GM18868 (cell line): Measurements from ENCODE around the gene IFI6.
"Not testable (repeated sequence)": the region's sequence is repeated elsewhere in the genome, so short reads cannot be mapped to it uniquely, and the experiment has no call there.

Source experiments
- ATAC-seq: cut with Tn5 transposase; IDR thresholded peaks from one replicate; pipeline ENCODE4 v1.9.1; 2021; ENCODE audit warnings: mild to moderate bottlenecking, moderate library complexity; ENCODE audit not compliant: unreplicated experiment

The IFI6 gene

DNA sequence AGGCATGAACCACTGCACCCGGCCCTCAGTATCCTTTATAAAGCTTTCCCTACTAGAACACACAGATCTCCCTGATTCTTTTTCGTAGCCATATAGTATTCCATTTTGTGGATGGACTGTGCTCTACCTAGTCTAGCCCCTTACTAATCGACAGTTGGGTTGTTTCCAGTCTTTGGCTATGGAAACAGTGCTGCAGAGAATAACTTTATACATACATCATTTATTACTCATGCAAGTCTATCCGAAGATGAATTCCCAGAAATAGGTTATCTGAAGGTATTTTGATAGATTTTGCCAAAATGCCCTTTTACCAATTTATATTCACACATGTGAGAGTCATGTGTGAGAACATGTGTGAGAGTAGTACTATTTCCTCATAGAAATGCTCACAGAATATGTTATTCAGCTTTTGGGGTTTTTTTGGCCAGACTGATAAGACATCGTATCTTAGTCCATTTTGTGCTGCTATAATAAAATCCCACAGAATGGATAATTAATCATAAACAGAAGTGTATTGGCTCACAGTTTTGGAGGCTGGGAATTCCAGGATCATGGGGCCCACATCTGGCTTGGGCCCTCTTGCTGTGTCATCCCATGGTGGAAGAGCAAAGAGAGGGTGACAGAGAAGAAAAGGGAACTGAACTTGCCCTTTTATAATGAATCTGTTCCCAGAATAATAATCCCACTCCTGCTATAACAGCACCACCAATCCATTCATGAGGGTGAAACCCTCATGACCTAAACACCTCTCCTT is 19.7 kb downstream of the IFI6 start:
- no peak for ATAC-seq

DNA sequence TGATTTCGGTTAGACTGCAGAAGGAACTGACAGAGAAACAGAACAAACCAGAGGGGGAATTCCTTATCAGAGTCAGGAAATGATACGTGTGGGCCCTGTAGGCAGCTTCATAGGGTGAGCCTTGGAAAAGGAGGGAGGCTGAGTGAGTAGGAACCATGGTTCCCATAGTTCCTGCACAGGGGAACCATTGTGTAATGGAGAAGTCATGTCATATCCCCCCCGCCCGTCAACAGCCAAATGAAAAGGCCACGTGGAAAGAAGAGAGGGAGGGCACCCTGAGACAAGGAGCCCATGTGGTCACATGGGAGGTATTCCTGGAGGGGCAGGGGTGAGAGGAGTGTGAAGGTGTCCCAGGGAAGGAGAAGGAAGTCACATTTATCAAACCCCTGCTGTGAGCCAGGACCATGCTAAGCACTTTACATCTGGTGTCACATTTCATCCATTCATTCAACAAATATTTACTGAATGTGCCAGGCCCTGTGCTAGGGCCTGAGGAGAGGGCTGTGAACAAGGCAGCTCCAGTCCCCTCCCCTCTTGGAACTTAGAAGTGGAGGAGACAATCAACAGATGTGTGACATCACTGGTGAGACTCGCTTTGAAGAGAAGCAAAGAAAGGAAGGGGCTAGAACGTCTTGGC is 21.3 kb downstream of the IFI6 start:
- ATAC-seq = no peak

DNA sequence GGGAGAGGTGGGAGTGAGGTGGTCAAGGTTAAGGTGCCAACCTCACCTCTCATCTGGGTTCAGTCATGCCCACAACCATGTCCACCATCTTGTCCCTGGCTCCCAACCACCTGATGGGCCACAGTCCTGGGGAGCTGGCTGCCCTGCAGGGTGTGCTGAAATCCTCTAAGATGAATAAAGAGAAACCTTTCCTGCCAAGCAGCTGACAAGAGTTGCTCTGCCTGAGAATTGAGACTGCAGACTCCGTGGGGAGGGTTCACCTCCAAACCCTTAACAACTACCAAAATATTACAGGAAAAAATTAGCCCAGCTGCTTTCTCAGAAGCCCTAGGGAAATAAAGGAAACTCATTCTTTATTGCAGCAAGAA is 21.8 kb downstream of the IFI6 start:
- ATAC-seq = no peak

DNA sequence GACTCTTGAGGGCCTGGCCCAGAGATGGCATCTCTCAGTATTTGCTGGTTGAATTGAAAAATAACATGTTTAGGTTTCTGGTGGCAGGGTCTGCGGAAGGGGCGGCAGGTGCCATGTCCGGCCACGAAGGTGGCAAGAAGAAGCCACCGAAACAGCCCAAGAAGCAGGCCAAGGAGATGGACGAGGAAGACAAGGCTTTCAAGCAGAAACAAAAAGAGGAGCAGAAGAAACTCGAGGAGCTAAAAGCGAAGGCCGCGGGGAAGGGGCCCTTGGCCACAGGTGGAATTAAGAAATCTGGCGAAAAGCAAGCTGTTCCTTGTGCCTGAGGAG is 22.7 kb downstream of the IFI6 start:
- ATAC-seq = no peak

DNA sequence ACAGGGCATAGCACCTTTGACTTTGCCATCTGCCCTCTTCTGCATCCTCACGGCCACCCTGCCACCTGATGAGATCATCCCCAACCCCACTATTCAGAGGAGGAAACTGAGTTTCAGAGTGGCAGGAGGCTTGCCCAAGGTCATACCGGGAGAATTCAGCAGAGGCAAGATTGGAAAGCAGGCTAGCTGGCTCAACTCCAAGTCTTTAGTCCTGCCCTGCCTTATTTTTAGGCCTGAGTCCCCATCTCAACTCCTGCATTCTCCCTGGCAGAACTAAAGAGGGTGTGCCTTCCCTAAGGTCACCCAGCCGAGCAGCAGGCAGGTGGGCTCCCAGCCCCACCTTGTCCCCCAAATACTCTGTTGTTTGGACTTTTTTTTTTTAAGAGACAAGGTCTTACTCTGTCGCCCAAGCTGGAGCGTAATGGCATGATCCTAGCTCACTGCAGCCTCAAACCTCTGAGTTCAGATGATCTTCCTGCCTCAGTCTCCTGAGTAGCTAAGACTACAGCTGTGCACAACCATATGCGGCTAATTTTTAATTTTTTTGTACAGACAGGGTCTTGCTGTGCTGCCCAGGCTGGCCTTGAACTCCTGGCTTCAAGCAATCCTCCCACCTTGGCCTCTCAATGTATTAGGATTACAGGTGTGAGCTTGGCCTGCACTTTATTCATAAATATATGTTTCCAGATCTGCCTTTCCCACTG is 23.2 kb downstream of the IFI6 start:
- ATAC-seq = no peak

DNA sequence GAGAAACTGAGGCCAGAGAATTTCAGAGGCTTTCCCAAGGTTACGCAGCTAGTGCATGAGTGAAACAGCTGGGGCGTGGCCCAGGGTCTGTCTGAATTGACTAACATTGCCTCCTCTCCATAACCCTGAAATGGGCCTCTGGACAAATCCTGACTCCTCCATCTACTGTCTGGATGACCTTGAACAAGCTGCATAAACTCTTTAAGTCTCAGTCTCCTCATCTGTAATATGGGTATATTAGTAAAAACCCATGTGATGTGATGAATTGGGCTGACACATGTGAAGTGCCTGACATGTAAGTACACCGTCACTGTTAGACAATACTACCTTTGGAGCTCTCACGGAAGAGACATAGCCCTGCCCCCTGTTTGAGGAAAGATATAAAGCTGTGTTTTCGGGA is 24.7 kb downstream of the IFI6 start:
- no peak for ATAC-seq

DNA sequence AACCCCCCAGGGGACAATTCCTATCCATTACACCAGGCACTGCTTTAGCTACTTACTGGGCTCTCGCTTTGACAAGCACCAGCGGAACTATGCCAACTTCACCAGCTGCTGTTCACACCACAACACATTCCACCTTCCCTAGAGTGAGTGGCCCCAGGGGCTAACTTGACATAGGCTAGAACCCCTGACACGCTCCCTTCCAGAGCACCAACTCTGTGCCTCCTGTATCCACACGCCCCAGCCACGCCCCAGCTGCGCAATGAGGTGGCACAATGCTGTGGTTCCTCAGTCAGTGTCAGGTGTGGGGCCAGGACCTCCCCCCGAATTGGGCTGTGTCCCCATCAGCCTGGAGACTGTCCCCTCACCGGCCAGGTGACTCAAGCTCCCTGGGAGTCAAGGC is 25.3 kb downstream of the IFI6 start:
- ATAC-seq = no peak

DNA sequence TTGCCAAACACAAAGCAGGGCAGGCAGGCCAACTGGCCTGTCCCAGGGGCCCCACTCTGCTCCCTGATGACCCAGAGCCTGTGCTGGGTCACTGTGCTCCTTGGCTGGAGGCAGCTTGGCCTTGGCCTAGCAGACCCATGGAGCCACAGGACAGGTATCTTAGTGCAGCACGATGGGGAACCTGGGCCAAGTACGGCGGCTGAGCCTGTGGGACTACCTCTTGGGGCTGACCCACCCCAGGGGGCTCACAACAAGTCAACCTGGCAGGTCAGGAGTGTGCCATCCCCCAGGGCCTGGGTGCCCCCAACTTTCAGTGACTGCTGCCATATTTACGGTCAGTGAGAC is 26.9 kb downstream of the IFI6 start:
- ATAC-seq = no peak

DNA sequence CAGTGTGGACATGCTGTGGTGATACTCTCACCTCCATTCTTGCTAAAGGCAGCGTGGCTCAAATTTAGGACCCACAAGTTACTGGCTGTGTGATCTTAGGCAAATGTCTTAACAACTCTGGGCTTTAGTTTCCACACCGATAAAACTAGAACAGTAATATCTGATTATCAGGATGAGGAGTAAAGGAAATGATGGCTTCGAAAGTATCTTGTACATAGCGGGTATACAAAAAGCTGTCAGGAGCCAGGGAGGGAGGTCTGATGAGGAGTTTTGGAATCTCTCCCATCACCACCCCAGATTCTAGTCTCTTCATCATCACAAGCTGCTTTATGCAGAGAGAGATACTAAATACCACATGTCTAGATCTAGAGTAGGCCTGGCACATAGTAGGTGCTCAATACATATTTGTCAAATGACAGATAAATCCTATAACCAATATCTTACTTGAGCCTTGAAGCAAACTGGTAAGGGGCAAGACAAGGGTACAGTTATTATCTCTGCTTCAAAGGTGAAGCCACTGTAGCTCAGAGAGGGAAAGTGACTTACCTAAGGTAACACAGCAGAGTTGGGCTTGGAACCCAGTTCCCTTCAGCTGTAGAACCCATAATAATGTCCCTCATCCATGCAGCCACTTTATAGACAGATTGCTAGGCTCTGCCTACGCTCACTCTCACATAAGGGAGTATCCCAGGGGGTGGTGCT is 27.5 kb downstream of the IFI6 start:
- no peak for ATAC-seq

DNA sequence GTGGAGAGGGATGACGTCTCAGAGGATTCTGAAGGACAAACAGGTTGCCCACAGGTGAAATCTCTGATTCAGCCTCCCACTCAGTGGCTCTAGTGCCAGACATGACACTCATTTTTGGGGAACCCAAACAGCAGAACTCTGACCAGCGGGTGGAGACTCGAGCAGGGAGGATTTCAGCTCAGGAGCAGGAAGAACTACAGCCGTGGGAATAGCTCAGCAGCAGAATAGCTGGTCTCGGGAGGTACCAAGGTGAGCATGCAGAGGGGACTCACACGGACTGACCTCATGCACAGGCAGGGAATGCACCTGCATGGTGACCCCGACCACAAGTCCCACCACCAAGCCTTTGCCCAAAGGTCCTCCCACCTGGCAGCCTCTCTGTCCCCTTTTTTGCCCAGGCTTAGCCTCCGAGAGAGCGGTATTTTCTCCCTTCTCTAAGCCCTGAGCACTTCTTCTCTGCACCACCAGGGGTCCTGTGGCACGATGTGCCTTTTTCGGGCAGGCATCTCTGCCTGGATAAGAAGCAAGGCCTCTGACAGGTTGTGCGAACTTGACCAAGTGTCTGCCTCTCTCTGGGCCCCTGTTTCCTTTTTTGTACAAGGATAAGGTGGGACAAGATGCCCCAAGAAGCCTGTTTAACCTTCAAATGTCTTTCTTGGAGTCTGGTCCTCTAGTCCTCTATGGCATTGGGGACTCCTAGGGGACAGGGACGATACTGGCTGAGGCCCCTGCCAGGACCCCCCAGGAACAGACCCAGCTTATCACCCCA is 28.2 kb downstream of the IFI6 start:
- ATAC-seq = peak; percentile 62

DNA sequence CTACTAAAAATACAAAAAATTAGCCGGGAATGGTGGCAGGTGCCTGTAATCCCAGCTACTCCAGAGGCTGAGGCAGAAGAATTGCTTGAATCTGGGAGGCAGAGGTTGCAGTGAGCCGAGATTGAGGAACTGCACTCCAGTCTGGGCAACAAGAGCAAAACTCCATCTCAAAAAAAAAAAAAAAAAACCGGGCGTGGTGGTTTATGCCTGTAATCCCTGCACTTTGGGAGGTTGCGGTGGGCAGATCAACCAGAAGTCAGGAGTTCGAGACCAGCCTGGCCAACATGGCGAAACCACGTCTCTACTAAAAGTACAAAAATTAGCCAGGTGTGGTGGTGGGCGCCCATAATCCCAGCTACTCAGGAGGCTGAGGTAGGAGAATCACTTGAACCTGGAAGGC is 31.5 kb downstream of the IFI6 start:
- ATAC-seq = not testable (repeated sequence)

DNA sequence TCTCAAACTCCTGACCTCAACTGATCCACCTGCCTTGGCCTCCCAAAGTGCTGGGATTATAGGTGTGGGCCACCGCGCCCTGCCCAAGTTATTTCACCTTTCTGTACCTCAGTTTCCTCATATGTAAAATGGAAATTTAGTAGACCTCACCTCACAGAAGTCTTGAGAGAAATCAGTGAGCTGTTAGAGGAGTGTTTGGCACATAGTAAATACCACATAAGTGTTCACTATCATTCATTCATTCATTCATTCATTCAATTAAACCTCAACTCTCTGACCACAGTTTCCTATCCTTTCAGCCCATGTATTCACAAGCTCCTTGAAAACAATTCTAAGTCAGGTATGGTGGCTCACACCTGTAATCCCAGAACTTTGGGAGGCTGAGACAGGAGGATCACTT is 33.2 kb downstream of the IFI6 start:
- ATAC-seq = no peak

DNA sequence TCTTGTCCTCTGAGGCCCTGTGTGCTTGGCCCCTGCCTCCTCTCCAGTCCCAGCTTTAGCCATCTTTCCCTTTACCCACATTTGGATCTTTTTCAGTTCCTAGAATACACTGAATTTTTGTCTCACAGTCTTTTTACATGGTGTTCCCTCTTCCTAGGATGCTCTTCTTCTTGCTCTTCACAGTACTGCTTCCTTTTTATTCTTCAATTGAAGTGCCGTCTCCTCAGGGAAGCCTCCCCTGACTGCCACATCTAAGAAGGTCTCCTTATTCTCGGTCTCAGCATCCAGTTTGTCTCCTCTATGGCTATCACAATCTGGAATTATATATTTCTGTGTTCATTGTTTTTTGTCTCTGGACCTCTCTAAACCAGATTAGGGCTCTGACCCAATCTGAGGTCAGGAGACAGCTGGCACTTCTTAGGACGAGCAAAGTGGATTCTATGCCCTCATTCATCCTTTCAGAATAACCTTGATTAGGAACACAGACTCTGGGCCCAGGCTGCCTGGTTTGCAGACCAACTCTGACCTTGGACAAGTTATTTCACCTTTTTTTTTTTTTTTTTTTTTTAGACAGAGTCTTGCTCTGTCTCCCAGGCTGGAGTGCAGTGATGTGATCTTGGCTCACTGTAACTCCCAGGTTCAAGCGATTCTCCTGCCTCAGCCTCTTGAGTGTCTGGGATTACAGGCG is 33.8 kb downstream of the IFI6 start:
- ATAC-seq = no peak

DNA sequence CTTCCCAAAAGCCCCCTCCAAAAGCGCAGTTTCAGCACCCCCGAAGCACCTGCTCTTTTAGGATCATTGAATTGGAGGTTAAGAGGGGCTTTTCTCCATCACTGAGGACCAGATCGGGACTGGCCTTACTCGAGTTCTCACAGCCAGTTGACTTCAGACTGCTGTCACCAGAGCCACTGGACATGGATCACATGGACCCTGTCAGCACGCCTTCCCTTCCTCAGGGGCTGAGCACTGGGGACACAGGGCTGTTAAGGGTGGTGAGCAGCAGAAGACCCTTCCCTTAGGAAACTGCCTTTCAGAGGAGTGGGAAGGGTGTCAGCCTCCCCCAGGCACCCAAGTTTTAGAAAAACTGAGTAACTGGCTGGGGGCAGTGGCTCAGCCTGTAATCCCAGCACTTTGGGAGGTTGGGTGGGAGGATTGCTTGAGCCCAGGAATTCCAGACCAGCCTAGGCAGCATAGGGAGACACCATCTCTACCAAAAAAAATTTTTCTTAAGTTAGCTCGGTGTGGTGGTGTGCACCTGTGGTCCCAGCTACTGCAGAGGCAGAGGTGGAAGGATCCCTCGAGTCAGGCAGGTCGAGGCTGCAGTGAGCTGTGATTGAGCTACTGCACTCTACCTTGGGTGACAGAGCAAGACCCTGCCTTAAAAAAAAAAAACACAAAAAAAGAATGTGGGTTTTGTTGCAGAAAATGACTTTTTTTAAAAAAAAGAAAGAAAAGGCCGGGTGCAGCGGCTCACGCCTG is 36.4 kb downstream of the IFI6 start:
- no peak for ATAC-seq

DNA sequence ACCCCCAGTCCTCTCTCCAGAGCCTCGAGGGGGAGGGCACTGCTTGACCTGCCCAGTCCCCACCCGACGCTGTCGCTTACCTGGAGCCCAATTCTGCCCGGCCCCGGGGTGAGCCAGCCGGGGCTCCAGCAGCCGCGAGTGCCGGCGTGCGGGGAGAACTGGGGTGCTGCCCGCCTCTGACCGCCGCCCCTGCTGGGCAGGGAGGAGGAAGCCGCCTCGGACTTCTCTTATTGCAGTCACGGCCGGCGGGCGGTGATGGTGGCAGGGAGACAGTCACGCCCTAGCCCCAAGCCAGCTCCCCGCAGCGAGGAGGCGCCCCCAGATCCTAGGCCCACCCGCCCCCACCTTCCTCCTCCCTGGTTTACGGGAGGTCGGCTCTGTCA is 37.0 kb downstream of the IFI6 start, which contains the start of gene FGR:
FGR (minus strand) TSS at position 201 of the 383 bp plus-strand sequence. CDS start 11,269 bp downstream, outside the sequence.
- no peak for ATAC-seq

DNA sequence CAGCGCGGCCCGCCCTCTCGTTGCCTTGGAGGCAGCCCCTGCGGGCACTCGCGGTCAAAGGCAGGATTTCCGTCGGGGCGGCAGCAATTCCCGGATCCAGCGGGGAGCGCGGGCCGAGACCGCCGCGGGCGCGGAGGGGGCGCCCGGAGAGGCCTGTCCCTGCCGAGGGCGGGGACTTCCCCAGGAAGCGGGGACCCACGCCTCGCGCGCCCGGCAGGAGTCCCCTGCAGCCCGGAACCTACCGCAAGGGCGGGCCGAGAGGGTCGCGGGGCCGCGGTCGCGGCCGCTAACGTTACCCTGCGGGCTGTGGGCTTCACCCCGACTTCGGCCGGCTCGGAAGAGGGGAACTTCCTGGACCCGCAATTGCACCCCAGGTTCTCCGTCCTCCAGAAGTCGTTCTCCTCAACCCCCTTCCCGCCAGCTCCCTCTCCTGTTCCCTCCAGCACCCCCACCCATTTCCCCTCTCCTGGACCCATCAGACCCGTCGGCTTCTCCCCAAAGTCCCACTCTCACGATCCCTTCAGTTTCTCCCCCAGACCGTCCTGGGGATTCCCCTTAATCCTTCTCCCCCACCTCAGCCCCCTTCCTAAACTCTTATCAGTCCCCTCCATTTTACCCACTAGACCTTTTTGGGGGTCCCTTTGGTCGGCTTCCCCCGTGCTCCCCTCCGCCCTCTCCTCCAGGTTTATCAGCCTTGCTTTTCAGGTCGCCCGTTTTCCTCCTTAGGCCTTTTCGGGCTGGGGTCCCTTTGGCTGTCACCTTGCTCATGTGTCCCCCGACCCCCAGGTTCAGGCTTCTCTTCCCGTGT is 37.6 kb downstream of the IFI6 start:
- no peak for ATAC-seq

DNA sequence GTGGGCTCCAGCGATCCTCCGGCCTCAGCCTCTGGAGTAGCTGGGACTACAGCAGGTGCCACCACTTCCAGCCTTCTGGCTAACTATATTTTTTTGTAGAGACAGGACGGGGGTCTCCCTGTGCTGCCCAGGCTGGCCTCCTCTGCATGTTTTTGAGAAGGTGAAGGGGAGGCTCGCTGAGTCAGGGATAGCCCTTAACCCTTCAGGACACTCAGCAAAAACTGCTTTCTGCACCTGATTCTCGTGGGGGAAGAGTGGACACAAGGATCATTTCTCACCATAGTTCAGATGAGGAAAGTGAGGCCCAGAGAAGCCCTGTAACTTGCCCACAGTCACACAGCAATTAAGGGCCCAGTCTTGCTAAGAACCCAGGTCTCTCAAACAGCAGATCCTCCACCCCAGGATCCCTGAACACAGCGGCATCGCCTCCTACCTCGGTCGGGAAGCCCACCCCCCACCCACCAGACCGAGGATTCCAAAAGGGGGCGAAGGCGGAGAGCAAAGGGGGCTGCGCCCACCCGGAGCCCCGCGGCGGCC is 38.3 kb downstream of the IFI6 start:
- ATAC-seq = no peak

DNA sequence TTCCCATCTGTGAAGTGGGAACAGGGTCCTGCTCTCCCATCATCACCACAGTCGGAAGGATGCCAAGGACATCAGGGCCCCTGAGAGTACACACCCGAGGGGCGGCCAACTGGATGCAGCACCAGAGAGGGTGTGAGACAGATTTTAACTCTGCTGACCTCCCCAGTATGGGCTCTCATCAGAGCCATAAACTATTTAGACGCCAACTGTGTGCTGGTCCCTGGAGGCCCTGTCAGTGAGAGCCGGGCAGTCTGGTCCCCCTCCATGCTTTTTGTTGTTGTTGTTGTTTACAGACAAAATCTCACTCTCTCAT is 38.7 kb downstream of the IFI6 start:
- ATAC-seq = no peak
